ENCODE data around the gene PACC1. TPM values are rescaled to one million over a fixed set of nuclear protein-coding genes. Genes with fewer than 3 reads are reported as not detected.
"Not testable (repeated sequence)": the region's sequence is repeated elsewhere in the genome, so short reads cannot be mapped to it uniquely, and the experiment has no call there.

Gene PACC1
- total RNA-seq, 5 donors from 2014 or later (not counting 1 experiment from before 2014, with no cell fraction given) = 5.5 to 16.4 (median 11.1) TPM

GRCh38 chr1:212396638-212397037 lies 18.0 kb downstream of the PACC1 start:
- Mint-ChIP-seq H3K27me3 (no peaks in the 10 kb centered on the region), H3K4me1 (peaks cover 6 to 14% (median 12%) of the 10 kb centered on the region in 3 donors), H3K36me3 (peaks cover 56% of the 10 kb centered on the region), H3K27ac (no peak overlapping the region), H3K4me3 (no peak overlapping the region), H3K9me3 (peaks cover 3 to 18% (median 7%) of the 10 kb centered on the region in 3 donors)
- Histone ChIP-seq H3K9me3 (peaks cover 8% of the 10 kb centered on the region), H3K4me1 (ENCODE audit: control insufficient read depth in 1 of 2, extremely low read depth in 1 of 2, insufficient read depth in 2 of 2, low read length in 2 of 2) (no peaks in the 10 kb centered on the region), H3K36me3 (ENCODE audit: control insufficient read depth in 2 of 2, extremely low read depth in 1 of 2, insufficient read depth in 1 of 2, low read length in 1 of 2) (no peaks in the 10 kb centered on the region), H3K4me3 (ENCODE audit: control insufficient read depth in 1 of 2, extremely low read depth in 1 of 2, low read length in 1 of 2) (no peak overlapping the region), H3K27ac (ENCODE audit: low read length) (no peak overlapping the region), H3K27me3 (replicated peaks in 1 of 2; ENCODE audit: control insufficient read depth in 2 of 2, extremely low read depth in 1 of 2, insufficient read depth in 2 of 2, low read length in 1 of 2) (no peaks in the 10 kb centered on the region)
- CTCF ChIA-PET = no interaction called here
- DNase-seq (no peak), ATAC-seq (replicated peaks in 1 of 4) (no peak)
- WGBS (ENCODE audit: insufficient coverage) = no CpG with 5 or more reads among the region's 3 CpGs
- POLR2A ChIA-PET = interaction anchor here in 1 of 2 donors (0.6 to 0.7 kb wide), 3 partner anchors 20 to 699 kb away, joined by 3 to 8 read pairs (median 6); partner anchors contain the start of gene NENF

- POLR2A ChIA-PET = interaction anchor here in 1 of 2 donors (0.6 to 0.7 kb wide), 3 partner anchors 19 to 698 kb away, joined by 3 to 8 read pairs (median 6); partner anchors contain the start of gene NENF
- WGBS (ENCODE audit: insufficient coverage) = no CpG with 5 or more reads among the region's 6 CpGs
- H3K27me3 Mint-ChIP-seq; H3K4me3 ChIP-seq (ENCODE audit: control insufficient read depth in 1 of 2, extremely low read depth in 1 of 2, low read length in 1 of 2); H3K27me3 ChIP-seq (replicated peaks in 1 of 2; ENCODE audit: control insufficient read depth in 2 of 2, extremely low read depth in 1 of 2, insufficient read depth in 2 of 2, low read length in 1 of 2); H3K4me1 ChIP-seq (ENCODE audit: control insufficient read depth in 1 of 2, extremely low read depth in 1 of 2, insufficient read depth in 2 of 2, low read length in 2 of 2); DNase-seq; H3K4me3 Mint-ChIP-seq; ATAC-seq (replicated peaks in 1 of 4); H3K27ac ChIP-seq (ENCODE audit: low read length); H3K27ac Mint-ChIP-seq; CTCF ChIA-PET; H3K9me3 ChIP-seq; H3K36me3 ChIP-seq (ENCODE audit: control insufficient read depth in 2 of 2, extremely low read depth in 1 of 2, insufficient read depth in 1 of 2, low read length in 1 of 2): not testable (repeated sequence)
- H3K36me3 Mint-ChIP-seq = peaks cover 64% of the 10 kb centered on the region
- H3K9me3 Mint-ChIP-seq = peaks cover 5 to 20% (median 7%) of the 10 kb centered on the region in 3 donors
- peaks cover 6 to 14% (median 14%) of the 10 kb centered on the region in 3 donors for H3K4me1 Mint-ChIP-seq
These were observed 18.8 kb downstream of the PACC1 start for GRCh38 chr1:212395678-212396437.

GRCh38 chr1:212388985-212389716 lies 25.5 kb downstream of the PACC1 start:
- no CpG with 5 or more reads among the region's 1 CpG for WGBS (ENCODE audit: insufficient coverage)
- ATAC-seq (replicated peaks in 1 of 4) (no peak), DNase-seq (no peak)
- H3K9me3 ChIP-seq = no peaks in the 10 kb centered on the region
- peaks cover 0 to 8% of the 10 kb centered on the region in 2 experiments for H3K4me1 ChIP-seq (ENCODE audit: control insufficient read depth in 1 of 2, extremely low read depth in 1 of 2, insufficient read depth in 2 of 2, low read length in 2 of 2)
- H3K27ac ChIP-seq (ENCODE audit: low read length) = no peak overlapping the region
- H3K36me3 ChIP-seq (ENCODE audit: control insufficient read depth in 2 of 2, extremely low read depth in 1 of 2, insufficient read depth in 1 of 2, low read length in 1 of 2) = peaks cover 14 to 36% of the 10 kb centered on the region in 2 donors
- no peak overlapping the region for H3K27ac Mint-ChIP-seq
- no peaks in the 10 kb centered on the region for H3K27me3 Mint-ChIP-seq
- H3K4me1 Mint-ChIP-seq = peaks cover 11 to 14% (median 13%) of the 10 kb centered on the region in 3 donors
- H3K4me3 ChIP-seq (ENCODE audit: control insufficient read depth in 1 of 2, extremely low read depth in 1 of 2, low read length in 1 of 2) = no peak overlapping the region
- ChIA-PET CTCF (interaction anchor here in 1 of 2 donors (0.5 to 1.3 kb wide), 2 partner anchors 150 to 319 kb away, joined by 3 to 6 read pairs; no protein-coding TSS in a partner anchor), POLR2A (interaction anchor here in 1 of 2 donors (0.6 kb wide), 1 partner anchor 227 kb away, joined by 14 read pairs; no protein-coding TSS in a partner anchor)
- peaks cover 11 to 18% (median 12%) of the 10 kb centered on the region in 3 donors for H3K9me3 Mint-ChIP-seq
- H3K27me3 ChIP-seq (replicated peaks in 1 of 2; ENCODE audit: control insufficient read depth in 2 of 2, extremely low read depth in 1 of 2, insufficient read depth in 2 of 2, low read length in 1 of 2) = no peaks in the 10 kb centered on the region
- H3K4me3 Mint-ChIP-seq = no peak overlapping the region
- peaks cover 74% of the 10 kb centered on the region for H3K36me3 Mint-ChIP-seq

GRCh38 chr1:212386029-212386428 lies 28.7 kb downstream of the PACC1 start:
- Histone ChIP-seq H3K27me3 (replicated peaks in 1 of 2; ENCODE audit: control insufficient read depth in 2 of 2, extremely low read depth in 1 of 2, insufficient read depth in 2 of 2, low read length in 1 of 2) (no peaks in the 10 kb centered on the region), H3K9me3 (no peaks in the 10 kb centered on the region), H3K36me3 (ENCODE audit: control insufficient read depth in 2 of 2, extremely low read depth in 1 of 2, insufficient read depth in 1 of 2, low read length in 1 of 2) (peaks cover 16 to 46% of the 10 kb centered on the region in 2 donors), H3K4me3 (ENCODE audit: control insufficient read depth in 1 of 2, extremely low read depth in 1 of 2, low read length in 1 of 2) (no peak overlapping the region), H3K27ac (ENCODE audit: low read length) (no peak overlapping the region), H3K4me1 (ENCODE audit: control insufficient read depth in 1 of 2, extremely low read depth in 1 of 2, insufficient read depth in 2 of 2, low read length in 2 of 2) (peaks cover 0 to 8% of the 10 kb centered on the region in 2 experiments)
- Mint-ChIP-seq H3K4me1 (peaks cover 2 to 5% (median 4%) of the 10 kb centered on the region in 3 donors), H3K27me3 (no peaks in the 10 kb centered on the region), H3K9me3 (peaks cover 5 to 11% (median 8%) of the 10 kb centered on the region in 3 donors), H3K27ac (peak overlapping the region in 1 of 2 donors; percentile 52), H3K36me3 (peaks cover 78% of the 10 kb centered on the region), H3K4me3 (no peak overlapping the region)
- CTCF ChIA-PET = interaction anchor here in 1 of 2 donors (0.6 kb wide), 1 partner anchor 70 kb away, joined by 3 read pairs; no protein-coding TSS in a partner anchor
- ATAC-seq (replicated peaks in 1 of 4) (no peak), DNase-seq (no peak)
- POLR2A ChIA-PET = interaction anchor here in 1 of 2 donors (1.0 kb wide), 1 partner anchor 13 kb away, joined by 3 read pairs; no protein-coding TSS in a partner anchor
- WGBS (ENCODE audit: insufficient coverage) = 67% methylated on average over 1 of the region's 1 CpG

GRCh38 chr1:212381397-212382035 lies 33.2 kb downstream of the PACC1 start:
- H3K4me1 ChIP-seq (ENCODE audit: control insufficient read depth in 1 of 2, extremely low read depth in 1 of 2, insufficient read depth in 2 of 2, low read length in 2 of 2) = peaks cover 0 to 7% of the 10 kb centered on the region in 2 experiments
- 83% methylated on average over 3 of the region's 4 CpGs for WGBS (ENCODE audit: insufficient coverage)
- DNase-seq (no peak), ATAC-seq (replicated peaks in 1 of 4) (no peak)
- H3K27me3 ChIP-seq (replicated peaks in 1 of 2; ENCODE audit: control insufficient read depth in 2 of 2, extremely low read depth in 1 of 2, insufficient read depth in 2 of 2, low read length in 1 of 2) = no peaks in the 10 kb centered on the region
- Mint-ChIP-seq H3K27me3 (no peaks in the 10 kb centered on the region), H3K4me1 (peaks cover 0 to 4% (median 2%) of the 10 kb centered on the region in 3 donors), H3K4me3 (no peak overlapping the region), H3K9me3 (no peaks in the 10 kb centered on the region), H3K27ac (no peak overlapping the region), H3K36me3 (peaks cover 74% of the 10 kb centered on the region)
- ChIA-PET POLR2A (no interaction called here), CTCF (interaction anchor here in 1 of 2 donors (1.6 kb wide), 1 partner anchor 74 kb away, joined by 4 read pairs; no protein-coding TSS in a partner anchor)
- H3K36me3 ChIP-seq (ENCODE audit: control insufficient read depth in 2 of 2, extremely low read depth in 1 of 2, insufficient read depth in 1 of 2, low read length in 1 of 2) = peaks cover 22 to 63% of the 10 kb centered on the region in 2 donors
- H3K27ac ChIP-seq (ENCODE audit: low read length) = no peak overlapping the region
- no peak overlapping the region for H3K4me3 ChIP-seq (ENCODE audit: control insufficient read depth in 1 of 2, extremely low read depth in 1 of 2, low read length in 1 of 2)
- H3K9me3 ChIP-seq = no peaks in the 10 kb centered on the region

GRCh38 chr1:212379366-212379765 lies 35.3 kb downstream of the PACC1 start:
- H3K36me3 Mint-ChIP-seq = peaks cover 63% of the 10 kb centered on the region
- Histone ChIP-seq H3K4me1 (ENCODE audit: control insufficient read depth in 1 of 2, extremely low read depth in 1 of 2, insufficient read depth in 2 of 2, low read length in 2 of 2) (no peaks in the 10 kb centered on the region), H3K27me3 (replicated peaks in 1 of 2; ENCODE audit: control insufficient read depth in 2 of 2, extremely low read depth in 1 of 2, insufficient read depth in 2 of 2, low read length in 1 of 2) (no peaks in the 10 kb centered on the region), H3K27ac (ENCODE audit: low read length) (no peak overlapping the region), H3K4me3 (ENCODE audit: control insufficient read depth in 1 of 2, extremely low read depth in 1 of 2, low read length in 1 of 2) (no peak overlapping the region), H3K36me3 (ENCODE audit: control insufficient read depth in 2 of 2, extremely low read depth in 1 of 2, insufficient read depth in 1 of 2, low read length in 1 of 2) (peaks cover 13 to 54% of the 10 kb centered on the region in 2 donors), H3K9me3 (no peaks in the 10 kb centered on the region)
- ATAC-seq (replicated peaks in 1 of 4) = no peak
- WGBS (ENCODE audit: insufficient coverage) = 80% methylated on average over 1 of the region's 2 CpGs
- no peak for DNase-seq
- CTCF ChIA-PET = no interaction called here
- POLR2A ChIA-PET = no interaction called here
- H3K27ac Mint-ChIP-seq = peak overlapping the region in 1 of 2 donors; percentile 28
- H3K4me3 Mint-ChIP-seq = no peak overlapping the region
- H3K27me3 Mint-ChIP-seq = no peaks in the 10 kb centered on the region
- H3K4me1 Mint-ChIP-seq = no peaks in the 10 kb centered on the region
- H3K9me3 Mint-ChIP-seq = no peaks in the 10 kb centered on the region

All from T-cell (primary cell).